Endothelial cell of umbilical vein (primary cell): ENCODE measurements around the gene ZNF420. TPM values are rescaled to one million over a fixed set of nuclear protein-coding genes. Genes with fewer than 3 reads are reported as not detected.

Experiments used
- BruUV-seq: library from RNA; stranded (reverse); fragments of 400-500 nt; replicated peaks from 2 replicates; lab custom pipeline; 2021; lab: Mats Ljungman, UMichigan
- CTCF ChIA-PET: fragments of 300-600, 350-600 bp; sonication (Branson Sonifier 250); formaldehyde crosslinking; loops from one replicate; lab custom pipeline; 2021; ENCODE audit warnings: antibody characterized with exemption, inconsistent platforms; lab: Charles Lee
- POLR2A ChIA-PET: fragments of 300-600, 350-600 bp; sonication (Branson Sonifier 250); formaldehyde crosslinking; loops from one replicate; lab custom pipeline; 2021; ENCODE audit warnings: antibody characterized with exemption, inconsistent platforms; lab: Charles Lee
- DNase-seq: peaks from one replicate; pipeline ENCODE4 v3.0.0-alpha.2; 2011; ENCODE audit warnings: low read depth, low spot score
- FAIRE-seq: peaks from 2 replicates; lab custom pipeline; 2011; peaks lifted over from hg19 to GRCh38; lab: Jason Lieb, UNC
- H2AFZ ChIP-seq: 2 replicates; pipeline ENCODE4 v1.6.0; 2012; ENCODE audit warnings: low read depth, low read length, control low read depth, inconsistent platforms
- H3K27ac ChIP-seq: 2 replicates; pipeline ENCODE4 v1.5.1; 2011; ENCODE audit warnings: low read depth, mild to moderate bottlenecking, control low read depth, low read length, moderate library complexity; ENCODE audit not compliant: insufficient read depth
- H3K27me3 ChIP-seq, 2 experiments: 2 replicates each; pipeline versions ENCODE4 v1.6.0 to v1.6.1; 2011; ENCODE audit warnings: low read length in 2 of 2, mixed read lengths in 1 of 2; ENCODE audit not compliant: control insufficient read depth in 2 of 2, insufficient read depth in 2 of 2
- H3K36me3 ChIP-seq, 2 experiments: 2 replicates in 1 of 2; 3 replicates in 1 of 2; pipeline ENCODE4 v1.5.1; 2011; ENCODE audit warnings: low read length in 2 of 2, mild to moderate bottlenecking in 1 of 2, moderate library complexity in 1 of 2; ENCODE audit not compliant: control insufficient read depth in 2 of 2, insufficient read depth in 2 of 2; ENCODE audit errors: extremely low read depth in 1 of 2
- H3K4me1 ChIP-seq: 3 replicates; pipeline ENCODE4 v1.5.1; 2011; ENCODE audit warnings: mild to moderate bottlenecking, low read length; ENCODE audit not compliant: control insufficient read depth, insufficient read depth; ENCODE audit errors: extremely low read depth
- H3K4me2 ChIP-seq: 2 replicates; pipeline ENCODE4 v1.6.1; 2011; ENCODE audit warnings: low read length, control low read depth, mixed read lengths; ENCODE audit not compliant: insufficient read depth
- H3K4me3 ChIP-seq, 3 experiments: fragments of 200-600 bp in 1 of 3; sonication (generic), shearing (Covaris generic) in 1 of 3; replicated peaks in 1 of 3; 2 replicates each; pipeline ENCODE4 v1.5.1; 2011 to 2016; ENCODE audit warnings: control low read depth in 3 of 3, low read length in 3 of 3, mild to moderate bottlenecking in 2 of 3, inconsistent platforms in 1 of 3, low read depth in 1 of 3, moderate library complexity in 1 of 3; ENCODE audit not compliant: insufficient read depth in 1 of 3
- H3K79me2 ChIP-seq: 2 replicates; pipeline ENCODE4 v1.6.0; 2012; ENCODE audit warnings: low read length, inconsistent platforms; ENCODE audit not compliant: control insufficient read depth, insufficient read depth
- H3K9ac ChIP-seq: replicated peaks from 2 replicates; pipeline ENCODE3; 2011; ENCODE audit warnings: low read length, control low read depth; ENCODE audit not compliant: insufficient read depth; ENCODE audit errors: extremely low read depth
- H3K9me1 ChIP-seq: replicated peaks from 3 replicates; pipeline ENCODE4 v1.6.0; 2011; ENCODE audit warnings: mild to moderate bottlenecking, low read length; ENCODE audit not compliant: control insufficient read depth, insufficient read depth; ENCODE audit errors: extremely low read depth
- H3K9me3 ChIP-seq: replicated peaks from 2 replicates; pipeline ENCODE4 v1.5.1; 2012; ENCODE audit warnings: low read length, inconsistent platforms; ENCODE audit not compliant: control insufficient read depth, insufficient read depth
- H4K20me1 ChIP-seq: replicated peaks from 2 replicates; pipeline ENCODE3; 2011; ENCODE audit warnings: mild to moderate bottlenecking, low read length; ENCODE audit not compliant: control insufficient read depth, insufficient read depth; ENCODE audit errors: extremely low read depth
- CTCF ChIP-seq, 2 donors: IDR thresholded peaks; 1 replicate in 1 of 2; 2 replicates in 1 of 2; pipeline ENCODE4 v1.5.1; 2011; ENCODE audit warnings: low read length in 2 of 2, mild to moderate bottlenecking in 2 of 2, moderate library complexity in 2 of 2, control low read depth in 1 of 2, inconsistent platforms in 1 of 2, low read depth in 1 of 2; ENCODE audit not compliant: insufficient read depth in 1 of 2; ENCODE audit errors: extremely low read depth in 1 of 2
- EZH2 ChIP-seq: IDR thresholded peaks from 2 replicates; pipeline ENCODE4 v1.6.1; 2012; ENCODE audit warnings: borderline replicate concordance, low read depth, mild to moderate bottlenecking, moderate library complexity, low read length, inconsistent platforms; ENCODE audit not compliant: severe bottlenecking
- FOS ChIP-seq: IDR thresholded peaks from 2 replicates; pipeline ENCODE4 v1.6.1; 2011; ENCODE audit warnings: mild to moderate bottlenecking, low read length, moderate library complexity, borderline replicate concordance; ENCODE audit not compliant: insufficient read depth
- GATA2 ChIP-seq: IDR thresholded peaks from 2 replicates; pipeline ENCODE4 v1.7.0; 2011; ENCODE audit warnings: low read depth, mild to moderate bottlenecking, moderate library complexity, mixed read lengths, low read length; ENCODE audit not compliant: insufficient read length, insufficient read depth
- JUN ChIP-seq: IDR thresholded peaks from 2 replicates; pipeline ENCODE4 v1.6.1; 2011; ENCODE audit warnings: borderline replicate concordance, low read depth; ENCODE audit not compliant: insufficient read length, insufficient read depth
- MYC ChIP-seq: IDR thresholded peaks from one replicate; pipeline ENCODE4 v1.6.1; 2011; ENCODE audit warnings: mild to moderate bottlenecking, low read depth, low read length
- POLR2A ChIP-seq: IDR thresholded peaks from 2 replicates; pipeline ENCODE4 v1.6.1; 2012; ENCODE audit warnings: low read depth, mild to moderate bottlenecking, control low read depth, low read length
- POLR2AphosphoS5 ChIP-seq: IDR thresholded peaks from 2 replicates; pipeline ENCODE4 v1.6.1; 2012; ENCODE audit warnings: low read depth, mild to moderate bottlenecking, control low read depth, low read length, moderate library complexity; ENCODE audit not compliant: insufficient read depth
- dilution Hi-C: fragments of 300-500 bp; cut with MboI; formaldehyde crosslinking; loops from one replicate; pipeline ENCODE4 v1.15.0; 2019; ENCODE audit warnings: low sequenced_read_pairs; ENCODE audit not compliant: extremely low pct_ligation_motif_present
- intact Hi-C: fragments of 100-400 bp; cut with micrococcal nuclease; formaldehyde crosslinking; loops from one replicate; pipeline ENCODE4 v1.10.0; 2022
- polyA plus RNA-seq, 4 experiments: library from polyadenylated mRNA; depleted of rRNA in 3 of 4; stranded (reverse) in 3 of 4; unstranded in 1 of 4; fragments of >200 nt; gene quantifications; 2 replicates each; pipeline versions ENCODE4 v1.2.1 to v1.2.3, GENCODE V29; 2011 to 2012; ENCODE audit warnings: missing spikeins in 1 of 4
- total RNA-seq: library from RNA; stranded (reverse); gene quantifications from 2 replicates; pipeline ENCODE4 v1.2.3, GENCODE V29; 2021
- TF ChIP-seq, protein P1 (sequence below): IDR thresholded peaks from 2 replicates; pipeline ENCODE4 v1.6.1; 2011; ENCODE audit not compliant: insufficient read depth, insufficient read length

The ZNF420 gene
- total and polyA plus RNA-seq, 2 donors (not counting 3 experiments of a cell fraction or from before 2014, with no cell fraction given) = 1.3 to 5.3 TPM

- Histone ChIP-seq H4K20me1 (no peaks in the 10 kb centered on the region), H3K9me1 (no peaks in the 10 kb centered on the region), H3K27me3 (no peaks in the 10 kb centered on the region), H3K4me3 (no peak overlapping the region), H2AFZ (no peak overlapping the region), H3K9me3 (no peaks in the 10 kb centered on the region), H3K4me2 (no peak overlapping the region), H3K4me1 (no peaks in the 10 kb centered on the region), H3K27ac (no peak overlapping the region), H3K79me2 (no peaks in the 10 kb centered on the region), H3K36me3 (no peaks in the 10 kb centered on the region), H3K9ac (no peak overlapping the region)
- intact Hi-C loops (no loop called here), dilution Hi-C loops (no loop called here)
- TF ChIP-seq JUN (no peak), FOS (no peak), MYC (no peak), POLR2AphosphoS5 (no peak), EZH2 (no peak), CTCF (IDR thresholded peaks at IDR 0.05; ENCODE audit: extremely low read depth in 1 of 2, insufficient read depth in 1 of 2, low read depth in 1 of 2, low read length in 2 of 2) (no peak), GATA2 (no peak), POLR2A (no peak)
- TF ChIP-seq, protein P1, sequence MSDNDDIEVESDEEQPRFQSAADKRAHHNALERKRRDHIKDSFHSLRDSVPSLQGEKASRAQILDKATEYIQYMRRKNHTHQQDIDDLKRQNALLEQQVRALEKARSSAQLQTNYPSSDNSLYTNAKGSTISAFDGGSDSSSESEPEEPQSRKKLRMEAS = no peak
- no TSS peak for BruUV-seq
- CTCF ChIA-PET = no interaction called here
- no peak for DNase-seq
- POLR2A ChIA-PET = no interaction called here
- FAIRE-seq = no peak
Measured at GRCh38 chr19:37045140-37045539, 33.1 kb upstream of the ZNF420 start.
